ENCODE data around the gene LIX1. TPM values are rescaled to one million over a fixed set of nuclear protein-coding genes. Genes with fewer than 3 reads are reported as not detected.

Gene LIX1
- total and polyA plus RNA-seq, 8 donors = 0.12 to 1.8 (median 1.3) TPM; not detected in 3

- DNase-seq = no peak
- WGBS, 5 donors = 82 to 89% (median 85%) methylated on average over 9 of the region's 9 CpGs
- no peaks in the 10 kb centered on the region for H3K36me3 ChIP-seq
- H3K4me3 ChIP-seq = no peak overlapping the region
- no peak overlapping the region for H3K27ac ChIP-seq
- H3K4me1 ChIP-seq = no peaks in the 10 kb centered on the region
- H3K27me3 ChIP-seq = no peaks in the 10 kb centered on the region
- no peaks in the 10 kb centered on the region for H3K9me3 ChIP-seq
- TF ChIP-seq POLR2A (IDR thresholded peaks at IDR 0.05) (no peak), CTCF (IDR thresholded peaks at IDR 0.05) (no peak), POLR2AphosphoS5 (IDR thresholded peaks at IDR 0.05) (no peak), EP300 (IDR thresholded peaks at IDR 0.05) (no peak)
- intact Hi-C loops (cut with DNase I; ENCODE audit: low total_unique reads) = no loop called here
Observed at GRCh38 chr5:97115932-97116331, 26.5 kb downstream of the LIX1 start.

- Histone ChIP-seq H3K27ac (no peak overlapping the region), H3K27me3 (no peaks in the 10 kb centered on the region), H3K4me1 (no peaks in the 10 kb centered on the region), H3K9me3 (no peaks in the 10 kb centered on the region), H3K4me3 (no peak overlapping the region), H3K36me3 (no peaks in the 10 kb centered on the region)
- DNase-seq = no peak
- TF ChIP-seq POLR2AphosphoS5 (IDR thresholded peaks at IDR 0.05) (no peak), POLR2A (IDR thresholded peaks at IDR 0.05) (no peak), EP300 (IDR thresholded peaks at IDR 0.05) (no peak), CTCF (IDR thresholded peaks at IDR 0.05) (no peak)
- 73 to 84% (median 83%) methylated on average over 6 of the region's 6 CpGs for WGBS, 5 donors
- intact Hi-C loops (cut with DNase I; ENCODE audit: low total_unique reads) = no loop called here
Observed at GRCh38 chr5:97112230-97112629, 30.2 kb downstream of the LIX1 start.

- H3K4me1 ChIP-seq = no peaks in the 10 kb centered on the region
- intact Hi-C loops (cut with DNase I; ENCODE audit: low total_unique reads) = no loop called here
- H3K27ac ChIP-seq = no peak overlapping the region
- no peaks in the 10 kb centered on the region for H3K36me3 ChIP-seq
- H3K4me3 ChIP-seq = no peak overlapping the region
- DNase-seq = peak in 1 of 2 donors; percentile 32
- H3K9me3 ChIP-seq = no peaks in the 10 kb centered on the region
- 30 to 49% (median 33%) methylated on average over 4 of the region's 4 CpGs for WGBS, 5 donors
- no peak for TF ChIP-seq CTCF (IDR thresholded peaks at IDR 0.05)
- no peak for TF ChIP-seq EP300 (IDR thresholded peaks at IDR 0.05)
- TF ChIP-seq POLR2A (IDR thresholded peaks at IDR 0.05) = no peak
- no peak for TF ChIP-seq POLR2AphosphoS5 (IDR thresholded peaks at IDR 0.05)
- H3K27me3 ChIP-seq = no peaks in the 10 kb centered on the region
Observed at GRCh38 chr5:97111616-97112015, 30.8 kb downstream of the LIX1 start.

GRCh38 chr5:97111004-97111403 lies 31.4 kb downstream of the LIX1 start:
- H3K4me3 ChIP-seq = no peak overlapping the region
- intact Hi-C loops (cut with DNase I; ENCODE audit: low total_unique reads) = no loop called here
- H3K27me3 ChIP-seq = no peaks in the 10 kb centered on the region
- 82 to 91% (median 88%) methylated on average over 5 of the region's 5 CpGs for WGBS, 5 donors
- H3K27ac ChIP-seq = no peak overlapping the region
- DNase-seq = no peak
- H3K4me1 ChIP-seq = no peaks in the 10 kb centered on the region
- H3K36me3 ChIP-seq = no peaks in the 10 kb centered on the region
- TF ChIP-seq POLR2AphosphoS5 (IDR thresholded peaks at IDR 0.05) (no peak), POLR2A (IDR thresholded peaks at IDR 0.05) (no peak), CTCF (IDR thresholded peaks at IDR 0.05) (no peak), EP300 (IDR thresholded peaks at IDR 0.05) (no peak)
- H3K9me3 ChIP-seq = no peaks in the 10 kb centered on the region
